ENCODE data around the gene SLC16A11.

- TF ChIP-seq POLR2A (IDR thresholded peaks at IDR 0.05; ENCODE audit: low read length) = 0 out of 2 replicates have a peak, but pooled peaks have one; percentile 5
- no peak for TF ChIP-seq ELK1 (IDR thresholded peaks at IDR 0.05; ENCODE audit: low read depth, low read length)
- TF ChIP-seq CTCF (IDR thresholded peaks at IDR 0.05) = no peak
- no peak for TF ChIP-seq NFE2L2 (conservative IDR thresholded peaks at IDR 0.05; ENCODE audit: low read length)
- no peak for TF ChIP-seq HEYL (CRISPR knock-in tag; IDR thresholded peaks at IDR 0.05)
- no peak for TF ChIP-seq KDM1A (IDR thresholded peaks at IDR 0.05; ENCODE audit: low read depth)
- TF ChIP-seq, protein P1, sequence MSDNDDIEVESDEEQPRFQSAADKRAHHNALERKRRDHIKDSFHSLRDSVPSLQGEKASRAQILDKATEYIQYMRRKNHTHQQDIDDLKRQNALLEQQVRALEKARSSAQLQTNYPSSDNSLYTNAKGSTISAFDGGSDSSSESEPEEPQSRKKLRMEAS (IDR thresholded peaks at IDR 0.05) = no peak
- no peak for TF ChIP-seq JUN (IDR thresholded peaks at IDR 0.05)
Observed at GRCh38 chr17:7041607-7042500, 2.0 kb downstream of the SLC16A11 start.
